Cardiac fibroblast (primary cell): ENCODE measurements around the gene TRMT44.

Experiments
- DNase-seq, 2 donors: peaks; one replicate each; pipeline versions ENCODE4 v3.0.0 to v3.0.0-alpha.2; 2010; ENCODE audit warnings: low read depth in 2 of 2
- H3K4me3 ChIP-seq, 2 donors: replicated peaks in 1 of 2; 1 replicate in 1 of 2; 2 replicates in 1 of 2; pipeline ENCODE4 v1.5.1; 2011; ENCODE audit warnings: low read depth in 2 of 2, low read length in 2 of 2, mild to moderate bottlenecking in 2 of 2, moderate library complexity in 1 of 2
- CTCF ChIP-seq: IDR thresholded peaks from one replicate; pipeline ENCODE4 v1.5.1; 2011; ENCODE audit warnings: low read depth, mild to moderate bottlenecking, low read length, inconsistent platforms

TRMT44 gene

GRCh38 chr4:8492174-8492573 is 51.6 kb downstream of the TRMT44 start:
- TF ChIP-seq CTCF: no peak
- H3K4me3 ChIP-seq: no peak overlapping the region
- DNase-seq: no peak

- no peak for DNase-seq
- H3K4me3 ChIP-seq: no peak overlapping the region
- no peak for TF ChIP-seq CTCF
These were observed 52.9 kb downstream of the TRMT44 start for GRCh38 chr4:8493484-8493883.

GRCh38 chr4:8494218-8494617 is 53.6 kb downstream of the TRMT44 start:
- no peak for TF ChIP-seq CTCF
- no peak overlapping the region for H3K4me3 ChIP-seq
- no peak for DNase-seq

- TF ChIP-seq CTCF: no peak
These were observed 54.5 kb downstream of the TRMT44 start for GRCh38 chr4:8494983-8495548.

GRCh38 chr4:8495803-8496202 is 55.2 kb downstream of the TRMT44 start:
- TF ChIP-seq CTCF: no peak
- DNase-seq: no peak
- no peak overlapping the region for H3K4me3 ChIP-seq

More at GRCh38 chr4:8494983-8495548, 54.5 kb downstream of the TRMT44 start:
- no peak for DNase-seq
- no peak overlapping the region for H3K4me3 ChIP-seq

- TF ChIP-seq CTCF: no peak
- DNase-seq: no peak
- H3K4me3 ChIP-seq: no peak overlapping the region
These were observed 57.2 kb downstream of the TRMT44 start for GRCh38 chr4:8497762-8498161.

- DNase-seq: no peak
- no peak overlapping the region for H3K4me3 ChIP-seq
- TF ChIP-seq CTCF: no peak
These were observed 60.4 kb downstream of the TRMT44 start for GRCh38 chr4:8500966-8501365.
